Measurements from ENCODE around the gene PYCR2.
A peak's percentile ranks its signal among the peaks of the same experiment; 100 is the strongest.
"Not testable (repeated sequence)": the region's sequence is repeated elsewhere in the genome, so short reads cannot be mapped to it uniquely, and the experiment has no call there.

The PYCR2 gene

GRCh38 chr1:225888898-225889601, 35.0 kb downstream of the PYCR2 start, which contains the start of gene LEFTY1:
LEFTY1 (minus strand) TSS chr1:225889146; CDS start chr1:225889066, 80 bp downstream.
- no peak for DNase-seq

- no peak for DNase-seq
Observed at GRCh38 chr1:225888289-225888897, 35.7 kb downstream of the PYCR2 start.

GRCh38 chr1:225887554-225888288, 36.3 kb downstream of the PYCR2 start:
- not testable (repeated sequence) for DNase-seq

- no peak for DNase-seq
Observed at GRCh38 chr1:225887030-225887314, 37.1 kb downstream of the PYCR2 start.

- DNase-seq, result no peak
Observed at GRCh38 chr1:225886159-225887029, 37.7 kb downstream of the PYCR2 start.

- no peak for DNase-seq
Observed at GRCh38 chr1:225885336-225885735, 38.7 kb downstream of the PYCR2 start.

GRCh38 chr1:225883616-225884265, 40.3 kb downstream of the PYCR2 start:
- DNase-seq, result no peak

- no peak for DNase-seq
Observed at GRCh38 chr1:225882694-225883615, 41.1 kb downstream of the PYCR2 start.

- DNase-seq, result peak; percentile 89
Observed at GRCh38 chr1:225881959-225882693, 41.9 kb downstream of the PYCR2 start, which contains the start of gene TMEM63A. TMEM63A (minus strand) TSS chr1:225882380; CDS start chr1:225877580, 4,800 bp downstream.

GRCh38 chr1:225881081-225881958, 42.7 kb downstream of the PYCR2 start:
- DNase-seq, result peak; percentile 60

- DNase-seq, result no peak
Observed at GRCh38 chr1:225880636-225881035, 43.4 kb downstream of the PYCR2 start.

- no peak for DNase-seq
Observed at GRCh38 chr1:225880222-225880588, 43.8 kb downstream of the PYCR2 start.

- DNase-seq, result peak; percentile 33
Observed at GRCh38 chr1:225879521-225880221, 44.4 kb downstream of the PYCR2 start.

GRCh38 chr1:225878282-225878681, 45.8 kb downstream of the PYCR2 start:
- DNase-seq, result no peak

GRCh38 chr1:225877580-225877979, 46.5 kb downstream of the PYCR2 start:
- no peak for DNase-seq

- no peak for DNase-seq
Observed at GRCh38 chr1:225876900-225877510, 47.0 kb downstream of the PYCR2 start.

GRCh38 chr1:225875044-225875815, 48.8 kb downstream of the PYCR2 start:
- DNase-seq, result no peak

- no peak for DNase-seq
Observed at GRCh38 chr1:225874431-225874830, 49.6 kb downstream of the PYCR2 start.
